GM21576 (cell line): ENCODE data around the gene HERC3.
A peak's percentile ranks its signal among the peaks of the same experiment; 100 is the strongest.

Source experiments
- ATAC-seq: cut with Tn5 transposase; IDR thresholded peaks from one replicate; pipeline ENCODE4 v1.9.1; 2021; ENCODE audit warnings: mild to moderate bottlenecking, moderate library complexity; ENCODE audit not compliant: unreplicated experiment

HERC3 gene

GRCh38 chr4:88591787-88592599 lies at the start of gene HERC3:
Gene HERC3 (plus strand): TSS chr4:88592480. CDS start chr4:88605824, 13,344 bp downstream.
- ATAC-seq = peak; percentile 97

- ATAC-seq = no peak
Observed at GRCh38 chr4:88549815-88550214, 42.5 kb upstream of the HERC3 start.

- ATAC-seq = no peak
Observed at GRCh38 chr4:88567591-88567990, 24.7 kb upstream of the HERC3 start.

- ATAC-seq = no peak
Observed at GRCh38 chr4:88570001-88570400, 22.3 kb upstream of the HERC3 start.

GRCh38 chr4:88573276-88573980 lies 18.9 kb upstream of the HERC3 start:
- ATAC-seq = no peak

- no peak for ATAC-seq
Observed at GRCh38 chr4:88573995-88574394, 18.3 kb upstream of the HERC3 start.

GRCh38 chr4:88575186-88575585 lies 17.1 kb upstream of the HERC3 start:
- no peak for ATAC-seq

- ATAC-seq = no peak
Observed at GRCh38 chr4:88582493-88582892, 9.8 kb upstream of the HERC3 start.

GRCh38 chr4:88583631-88584470 lies 8.4 kb upstream of the HERC3 start:
- ATAC-seq = no peak

- no peak for ATAC-seq
Observed at GRCh38 chr4:88584471-88584900, 7.8 kb upstream of the HERC3 start.

GRCh38 chr4:88585917-88586316 lies 6.4 kb upstream of the HERC3 start:
- ATAC-seq = no peak

GRCh38 chr4:88587306-88587705 lies 5.0 kb upstream of the HERC3 start:
- ATAC-seq = no peak

GRCh38 chr4:88592600-88593448 lies 544 bp downstream of the HERC3 start:
- peak; percentile 73 for ATAC-seq

GRCh38 chr4:88597970-88598660 lies 5.8 kb downstream of the HERC3 start:
- no peak for ATAC-seq

GRCh38 chr4:88599298-88599697 lies 7.0 kb downstream of the HERC3 start:
- ATAC-seq = no peak

- ATAC-seq = no peak
Observed at GRCh38 chr4:88599714-88600113, 7.4 kb downstream of the HERC3 start.

- no peak for ATAC-seq
Observed at GRCh38 chr4:88600176-88600838, 8.0 kb downstream of the HERC3 start.

GRCh38 chr4:88604978-88605678 lies 12.8 kb downstream of the HERC3 start:
- ATAC-seq = no peak

GRCh38 chr4:88605736-88606135 lies 13.5 kb downstream of the HERC3 start:
- ATAC-seq = no peak
